Measurements from ENCODE around the gene MUC20.

MUC20 gene

GRCh38 chr3:195738274-195739044 is 17.7 kb downstream of the MUC20 start:
- H3K4me1 ChIP-seq (ENCODE audit: insufficient read depth, low read length) = no peaks in the 10 kb centered on the region

GRCh38 chr3:195739561-195740111 is 18.9 kb downstream of the MUC20 start:
- H3K9me3 ChIP-seq (ENCODE audit: insufficient read depth, low read length, severe bottlenecking) = no peaks in the 10 kb centered on the region
- no peaks in the 10 kb centered on the region for H3K36me3 ChIP-seq (ENCODE audit: insufficient read depth, low read length)
- ATAC-seq (ENCODE audit: insufficient read depth, low read depth) (no peak), DNase-seq (no peak)
- no peak overlapping the region for H3K4me2 ChIP-seq (ENCODE audit: insufficient read depth, low read length)
- H3K27me3 ChIP-seq (ENCODE audit: insufficient read depth, low read length, poor library complexity) = peaks cover 15% of the 10 kb centered on the region
- H3K9ac ChIP-seq (ENCODE audit: low read depth, low read length) = no peak overlapping the region
- TF ChIP-seq, protein P1, sequence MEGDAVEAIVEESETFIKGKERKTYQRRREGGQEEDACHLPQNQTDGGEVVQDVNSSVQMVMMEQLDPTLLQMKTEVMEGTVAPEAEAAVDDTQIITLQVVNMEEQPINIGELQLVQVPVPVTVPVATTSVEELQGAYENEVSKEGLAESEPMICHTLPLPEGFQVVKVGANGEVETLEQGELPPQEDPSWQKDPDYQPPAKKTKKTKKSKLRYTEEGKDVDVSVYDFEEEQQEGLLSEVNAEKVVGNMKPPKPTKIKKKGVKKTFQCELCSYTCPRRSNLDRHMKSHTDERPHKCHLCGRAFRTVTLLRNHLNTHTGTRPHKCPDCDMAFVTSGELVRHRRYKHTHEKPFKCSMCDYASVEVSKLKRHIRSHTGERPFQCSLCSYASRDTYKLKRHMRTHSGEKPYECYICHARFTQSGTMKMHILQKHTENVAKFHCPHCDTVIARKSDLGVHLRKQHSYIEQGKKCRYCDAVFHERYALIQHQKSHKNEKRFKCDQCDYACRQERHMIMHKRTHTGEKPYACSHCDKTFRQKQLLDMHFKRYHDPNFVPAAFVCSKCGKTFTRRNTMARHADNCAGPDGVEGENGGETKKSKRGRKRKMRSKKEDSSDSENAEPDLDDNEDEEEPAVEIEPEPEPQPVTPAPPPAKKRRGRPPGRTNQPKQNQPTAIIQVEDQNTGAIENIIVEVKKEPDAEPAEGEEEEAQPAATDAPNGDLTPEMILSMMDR (IDR thresholded peaks at IDR 0.05; ENCODE audit: borderline replicate concordance, extremely low read depth, low read length, poor library complexity, severe bottlenecking) = no peak
- TF ChIP-seq EZH2 (IDR thresholded peaks at IDR 0.05; ENCODE audit: borderline replicate concordance, low read depth, low read length, severe bottlenecking) = no peak
- H3K4me1 ChIP-seq (ENCODE audit: insufficient read depth, low read length) = no peaks in the 10 kb centered on the region
- no peaks in the 10 kb centered on the region for H3K79me2 ChIP-seq (ENCODE audit: insufficient read depth, low read length)
- H4K20me1 ChIP-seq (ENCODE audit: insufficient read depth, low read length) = 0 out of 2 replicates have a peak, but pooled peaks cover 5% of the 10 kb centered on the region
- no peak overlapping the region for H3K27ac ChIP-seq (ENCODE audit: low read length)
- no peak overlapping the region for H3K4me3 ChIP-seq (ENCODE audit: low read depth in 1 of 2, low read length in 2 of 2)
- no peak overlapping the region for H2AFZ ChIP-seq (ENCODE audit: low read depth, low read length)

More at GRCh38 chr3:195738274-195739044, 17.7 kb downstream of the MUC20 start:
- Histone ChIP-seq H3K4me3 (ENCODE audit: low read depth in 1 of 2, low read length in 2 of 2) (no peak overlapping the region), H3K9ac (ENCODE audit: low read depth, low read length) (no peak overlapping the region), H3K27me3 (ENCODE audit: insufficient read depth, low read length, poor library complexity) (peaks cover 15% of the 10 kb centered on the region), H2AFZ (ENCODE audit: low read depth, low read length) (no peak overlapping the region), H3K79me2 (ENCODE audit: insufficient read depth, low read length) (no peaks in the 10 kb centered on the region), H3K4me2 (ENCODE audit: insufficient read depth, low read length) (no peak overlapping the region), H3K36me3 (ENCODE audit: insufficient read depth, low read length) (no peaks in the 10 kb centered on the region), H3K9me3 (ENCODE audit: insufficient read depth, low read length, severe bottlenecking) (no peaks in the 10 kb centered on the region), H3K27ac (ENCODE audit: low read length) (no peak overlapping the region), H4K20me1 (ENCODE audit: insufficient read depth, low read length) (0 out of 2 replicates have a peak, but pooled peaks cover 5% of the 10 kb centered on the region)
- ATAC-seq (ENCODE audit: insufficient read depth, low read depth) (no peak), DNase-seq (no peak)
- TF ChIP-seq, protein P1 (IDR thresholded peaks at IDR 0.05; ENCODE audit: borderline replicate concordance, extremely low read depth, low read length, poor library complexity, severe bottlenecking) = peak; percentile 13
- TF ChIP-seq EZH2 (IDR thresholded peaks at IDR 0.05; ENCODE audit: borderline replicate concordance, low read depth, low read length, severe bottlenecking) = no peak

- H4K20me1 ChIP-seq (ENCODE audit: insufficient read depth, low read length) = 0 out of 2 replicates have a peak, but pooled peaks cover 2% of the 10 kb centered on the region
- no peaks in the 10 kb centered on the region for H3K36me3 ChIP-seq (ENCODE audit: insufficient read depth, low read length)
- H3K79me2 ChIP-seq (ENCODE audit: insufficient read depth, low read length) = no peaks in the 10 kb centered on the region
- H3K9me3 ChIP-seq (ENCODE audit: insufficient read depth, low read length, severe bottlenecking) = no peaks in the 10 kb centered on the region
- TF ChIP-seq, protein P1 (IDR thresholded peaks at IDR 0.05; ENCODE audit: borderline replicate concordance, extremely low read depth, low read length, poor library complexity, severe bottlenecking) = no peak
- no peak for TF ChIP-seq EZH2 (IDR thresholded peaks at IDR 0.05; ENCODE audit: borderline replicate concordance, low read depth, low read length, severe bottlenecking)
- ATAC-seq (ENCODE audit: insufficient read depth, low read depth) = no peak
- H3K27me3 ChIP-seq (ENCODE audit: insufficient read depth, low read length, poor library complexity) = no peaks in the 10 kb centered on the region
- no peak overlapping the region for H3K27ac ChIP-seq (ENCODE audit: low read length)
- no peak overlapping the region for H3K9ac ChIP-seq (ENCODE audit: low read depth, low read length)
- no peak for DNase-seq
- H3K4me1 ChIP-seq (ENCODE audit: insufficient read depth, low read length) = peaks cover 7% of the 10 kb centered on the region
- no peak overlapping the region for H3K4me2 ChIP-seq (ENCODE audit: insufficient read depth, low read length)
- no peak overlapping the region for H2AFZ ChIP-seq (ENCODE audit: low read depth, low read length)
- H3K4me3 ChIP-seq (ENCODE audit: low read depth in 1 of 2, low read length in 2 of 2) = no peak overlapping the region
Measured at GRCh38 chr3:195744437-195744836, 23.7 kb downstream of the MUC20 start.
